CD4-positive, CD25-positive, alpha-beta regulatory T cell (primary cell): ENCODE measurements around the gene TXLNA. TPM values are rescaled to one million over a fixed set of nuclear protein-coding genes. Genes with fewer than 3 reads are reported as not detected.
A peak's percentile ranks its signal among the peaks of the same experiment; 100 is the strongest.

ENCODE experiments used
- ATAC-seq, 2 donors: fragments of 150-1000 bp; cut with Tn5 transposase; one replicate each; pipeline ENCODE4 v1.10.0; 2021; ENCODE audit warnings: low read depth in 2 of 2, moderate number of reproducible peaks in 2 of 2, moderate library complexity in 1 of 2
- DNase-seq, 3 donors: peaks; one replicate each; pipeline versions ENCODE4 v3.0.0 to v3.0.0-alpha.2; 2012 to 2022; ENCODE audit warnings: mixed read lengths in 1 of 3
- H3K27ac ChIP-seq: one replicate; pipeline ENCODE4 v1.7.0; 2013; ENCODE audit warnings: mild to moderate bottlenecking, low read length; ENCODE audit not compliant: insufficient read depth, poor library complexity, severe bottlenecking
- H3K27me3 ChIP-seq: one replicate; pipeline ENCODE4 v1.7.0; 2013; ENCODE audit warnings: low read length; ENCODE audit not compliant: control insufficient read depth, insufficient read depth
- H3K36me3 ChIP-seq: one replicate; pipeline ENCODE4 v1.7.0; 2013; ENCODE audit warnings: mild to moderate bottlenecking, low read length, moderate library complexity; ENCODE audit not compliant: control insufficient read depth, insufficient read depth
- H3K4me1 ChIP-seq: 2 replicates; pipeline ENCODE4 v1.7.0; 2013; ENCODE audit warnings: mild to moderate bottlenecking, low read length; ENCODE audit not compliant: insufficient read depth, control insufficient read depth, poor library complexity, severe bottlenecking
- H3K4me3 ChIP-seq: one replicate; pipeline ENCODE4 v1.7.0; 2013; ENCODE audit warnings: low read depth, mild to moderate bottlenecking, low read length, moderate library complexity
- H3K9me3 ChIP-seq, 2 experiments: 1 replicate in 1 of 2; 2 replicates in 1 of 2; pipeline ENCODE4 v1.7.0; 2013; ENCODE audit warnings: low read length in 2 of 2, mild to moderate bottlenecking in 1 of 2, moderate library complexity in 1 of 2; ENCODE audit not compliant: control insufficient read depth in 2 of 2
- H3K27ac Mint-ChIP-seq, 3 donors: one replicate each; pipeline ENCODE4 v1.8.0; 2020 to 2022; ENCODE audit warnings: mild to moderate bottlenecking in 3 of 3, mixed read lengths in 3 of 3, moderate library complexity in 2 of 3
- H3K27me3 Mint-ChIP-seq: one replicate; pipeline ENCODE4 v1.8.0; 2022; ENCODE audit warnings: mild to moderate bottlenecking, mixed read lengths
- H3K36me3 Mint-ChIP-seq: one replicate; pipeline ENCODE4 v1.8.0; 2020; ENCODE audit warnings: mixed read lengths
- H3K4me1 Mint-ChIP-seq, 4 donors: one replicate each; pipeline ENCODE4 v1.8.0; 2020 to 2022; ENCODE audit warnings: mixed read lengths in 4 of 4, mild to moderate bottlenecking in 1 of 4
- H3K4me3 Mint-ChIP-seq, 4 donors: one replicate each; pipeline ENCODE4 v1.8.0; 2020 to 2022; ENCODE audit warnings: mild to moderate bottlenecking in 4 of 4, mixed read lengths in 4 of 4, moderate library complexity in 3 of 4
- H3K9me3 Mint-ChIP-seq, 7 donors: one replicate each; pipeline ENCODE4 v1.8.0; 2020 to 2022; ENCODE audit warnings: mixed read lengths in 7 of 7, mild to moderate bottlenecking in 3 of 7, moderate library complexity in 2 of 7
- polyA plus RNA-seq, 4 donors: library from polyadenylated mRNA; unstranded; fragments of 300-500 nt; fragmentation: Illumina TruSeq; gene quantifications; one replicate each; pipeline ENCODE4 v1.2.3, GENCODE V29; 2021
- total RNA-seq: library from RNA; stranded (reverse); gene quantifications from one replicate; pipeline ENCODE4 v1.2.3, GENCODE V29; 2022

TXLNA gene
- total and polyA plus RNA-seq, 5 donors from 2014 or later, result 22.4 to 30.9 (median 25.0) TPM

GRCh38 chr1:32241001-32241763, 61.7 kb downstream of the TXLNA start:
- H3K27me3 ChIP-seq, result no peaks in the 10 kb centered on the region
- no peaks in the 10 kb centered on the region for H3K36me3 ChIP-seq
- peak overlapping the region; percentile 70 for H3K4me3 ChIP-seq
- H3K4me1 ChIP-seq, result peaks cover 22% of the 10 kb centered on the region
- peak overlapping the region; percentile 51 for H3K27ac ChIP-seq
- Mint-ChIP-seq H3K27me3 (no peaks in the 10 kb centered on the region), H3K4me3 (peak overlapping the region; percentile 92 to 96 (median 92)), H3K36me3 (no peaks in the 10 kb centered on the region), H3K4me1 (peaks cover 0 to 29% (median 11%) of the 10 kb centered on the region in 4 donors), H3K9me3 (no peaks in the 10 kb centered on the region), H3K27ac (peak overlapping the region; percentile 69 to 89 (median 77))
- H3K9me3 ChIP-seq, result no peaks in the 10 kb centered on the region
- DNase-seq (peak; percentile 27 to 54 (median 41)), ATAC-seq (peak; percentile 72 to 81)

- DNase-seq, result no peak
Measured at GRCh38 chr1:32242341-32242851, 62.9 kb downstream of the TXLNA start.

GRCh38 chr1:32246888-32247273, 67.4 kb downstream of the TXLNA start, which contains the start of gene FAM167B:
Gene FAM167B, plus strand, starts transcription at chr1:32247222. Its CDS starts 200 bp downstream, at chr1:32247422.
- peaks cover 9 to 61% (median 24%) of the 10 kb centered on the region in 4 donors for H3K4me1 Mint-ChIP-seq
- H3K9me3 Mint-ChIP-seq, result peaks cover 0 to 4% (median 0%) of the 10 kb centered on the region in 7 donors

More at GRCh38 chr1:32242341-32242851, 62.9 kb downstream of the TXLNA start:
- Histone ChIP-seq H3K27ac (no peak overlapping the region), H3K36me3 (no peaks in the 10 kb centered on the region), H3K4me1 (peaks cover 29% of the 10 kb centered on the region), H3K27me3 (no peaks in the 10 kb centered on the region), H3K4me3 (no peak overlapping the region), H3K9me3 (no peaks in the 10 kb centered on the region)
- ATAC-seq, result no peak
- Mint-ChIP-seq H3K9me3 (no peaks in the 10 kb centered on the region), H3K4me3 (peak overlapping the region in 2 of 4 donors; percentile 92 to 93), H3K36me3 (no peaks in the 10 kb centered on the region), H3K27ac (peak overlapping the region in 2 of 3 donors; percentile 64 to 69), H3K4me1 (peaks cover 0 to 40% (median 11%) of the 10 kb centered on the region in 4 donors), H3K27me3 (no peaks in the 10 kb centered on the region)

GRCh38 chr1:32247452-32247851, 68.0 kb downstream of the TXLNA start:
- no peaks in the 10 kb centered on the region for H3K9me3 ChIP-seq
- no peaks in the 10 kb centered on the region for H3K27me3 ChIP-seq
- Mint-ChIP-seq H3K36me3 (peaks cover 12% of the 10 kb centered on the region), H3K27ac (peak overlapping the region; percentile 94 to 97 (median 96)), H3K27me3 (no peaks in the 10 kb centered on the region), H3K9me3 (peaks cover 0 to 4% (median 0%) of the 10 kb centered on the region in 7 donors), H3K4me1 (peaks cover 9 to 57% (median 22%) of the 10 kb centered on the region in 4 donors), H3K4me3 (peak overlapping the region in 2 of 4 donors; percentile 88 to 90)
- DNase-seq (no peak), ATAC-seq (no peak)
- peaks cover 48% of the 10 kb centered on the region for H3K4me1 ChIP-seq
- no peaks in the 10 kb centered on the region for H3K36me3 ChIP-seq
- H3K4me3 ChIP-seq, result no peak overlapping the region
- peak overlapping the region; percentile 94 for H3K27ac ChIP-seq

More at GRCh38 chr1:32246888-32247273, 67.4 kb downstream of the TXLNA start, which contains the start of gene FAM167B:
- Histone ChIP-seq H3K27me3 (no peaks in the 10 kb centered on the region), H3K4me3 (peak within 1 kb of the TSS; percentile 30), H3K27ac (peak within 1 kb of the TSS; percentile 94), H3K9me3 (no peaks in the 10 kb centered on the region), H3K4me1 (peaks cover 48% of the 10 kb centered on the region), H3K36me3 (no peaks in the 10 kb centered on the region)
- Mint-ChIP-seq H3K27me3 (no peaks in the 10 kb centered on the region), H3K27ac (peak within 1 kb of the TSS; percentile 94 to 97 (median 96)), H3K36me3 (peaks cover 7% of the 10 kb centered on the region), H3K4me3 (peak within 1 kb of the TSS; percentile 77 to 90 (median 84))
- ATAC-seq (no peak), DNase-seq (no peak)

Other genes starting within 250 kb of the TXLNA start
- 364 TPM for gene PTP4A2, start 241.3 kb upstream of the TXLNA start, total RNA-seq
- gene PTP4A2, start 241.3 kb upstream of the TXLNA start, polyA plus RNA-seq, result 100 to 1,000 TPM; 288 to 597 (median 387) TPM
- gene KHDRBS1, start 165.8 kb upstream of the TXLNA start, total RNA-seq, result 100 TPM
- gene KHDRBS1, start 165.8 kb upstream of the TXLNA start, polyA plus RNA-seq, result 100 to 1,000 TPM in 1 of 4 donors, 10 to 100 TPM in 3; 97.1 to 117 (median 99.4) TPM
- 13.1 TPM for gene TMEM39B, start 106.7 kb upstream of the TXLNA start, total RNA-seq
- gene TMEM39B, start 106.7 kb upstream of the TXLNA start, polyA plus RNA-seq, result 1 to 10 TPM; 2.3 to 3.6 (median 2.6) TPM
- 56.1 TPM for gene KPNA6, start 71.6 kb upstream of the TXLNA start, total RNA-seq
- 10 to 100 TPM; 22.7 to 29.3 (median 26.4) TPM for gene KPNA6, start 71.6 kb upstream of the TXLNA start, polyA plus RNA-seq
- gene CCDC28B, start 20.9 kb downstream of the TXLNA start, total RNA-seq, result 10.3 TPM
- 10 to 100 TPM; 12.0 to 15.5 (median 14.1) TPM for gene CCDC28B, start 20.9 kb downstream of the TXLNA start, polyA plus RNA-seq
- gene IQCC, start 26.0 kb downstream of the TXLNA start, total RNA-seq, result 2.7 TPM
- gene IQCC, start 26.0 kb downstream of the TXLNA start, polyA plus RNA-seq, result 1 to 10 TPM in 3 of 4 donors, under 1 TPM in 1; 0.68 to 1.8 (median 1.5) TPM
- gene DCDC2B, start 29.4 kb downstream of the TXLNA start, total RNA-seq, result not detected
- gene DCDC2B, start 29.4 kb downstream of the TXLNA start, polyA plus RNA-seq, result under 1 TPM in 1 of 4 donors, not detected in 3; 0.09 TPM
- 14.2 TPM for gene TMEM234, start 42.7 kb downstream of the TXLNA start, total RNA-seq
- 1 to 10 TPM; 4.6 to 6.2 (median 5.5) TPM for gene TMEM234, start 42.7 kb downstream of the TXLNA start, polyA plus RNA-seq
- gene EIF3I, start 42.7 kb downstream of the TXLNA start, total RNA-seq, result 123 TPM
- 100 to 1,000 TPM; 191 to 216 (median 204) TPM for gene EIF3I, start 42.7 kb downstream of the TXLNA start, polyA plus RNA-seq
- 0.44 TPM for gene FAM167B, start 67.5 kb downstream of the TXLNA start, total RNA-seq
- gene FAM167B, start 67.5 kb downstream of the TXLNA start, polyA plus RNA-seq, result not detected
- gene LCK, start 71.6 kb downstream of the TXLNA start, total RNA-seq, result 388 TPM
- gene LCK, start 71.6 kb downstream of the TXLNA start, polyA plus RNA-seq, result 1,000 to 10,000 TPM in 2 of 4 donors, 100 to 1,000 TPM in 2; 968 to 1,114 (median 1,027) TPM
- gene HDAC1, start 112.4 kb downstream of the TXLNA start, total RNA-seq, result 98.2 TPM
- 100 to 1,000 TPM; 132 to 150 (median 147) TPM for gene HDAC1, start 112.4 kb downstream of the TXLNA start, polyA plus RNA-seq
- 27.5 TPM for gene MARCKSL1, start 156.6 kb downstream of the TXLNA start, total RNA-seq
- 10 to 100 TPM; 34.4 to 59.4 (median 48.7) TPM for gene MARCKSL1, start 156.6 kb downstream of the TXLNA start, polyA plus RNA-seq
- gene FAM229A, start 182.8 kb downstream of the TXLNA start, total RNA-seq, result 43.2 TPM
- under 1 TPM in 2 of 4 donors, not detected in 2; 0.14 to 0.31 TPM for gene FAM229A, start 182.8 kb downstream of the TXLNA start, polyA plus RNA-seq
- 0.76 TPM for gene TSSK3, start 182.9 kb downstream of the TXLNA start, total RNA-seq
- 1 to 10 TPM in 2 of 4 donors, not detected in 2; 1.1 to 1.9 TPM for gene TSSK3, start 182.9 kb downstream of the TXLNA start, polyA plus RNA-seq
- 198 TPM for gene BSDC1, start 214.8 kb downstream of the TXLNA start, total RNA-seq
- gene BSDC1, start 214.8 kb downstream of the TXLNA start, polyA plus RNA-seq, result 10 to 100 TPM; 27.3 to 45.4 (median 40.1) TPM